ENCODE data around the gene SLC4A8.

Gene SLC4A8

GRCh38 chr12:51549637-51550036 is 125.0 kb downstream of the SLC4A8 start:
- no peak for DNase-seq (ENCODE audit: insufficient read length, low spot score)
- FAIRE-seq: no peak

Measured in HTR-8/SVneo (cell line).